GM12878 (cell line): ENCODE results near the gene CFHR2. TPM values are rescaled to one million over a fixed set of nuclear protein-coding genes. Genes with fewer than 3 reads are reported as not detected.

Experiments used
- ATAC-seq: fragments of 200-7000 bp; cut with Tn5 transposase; 3 replicates; pipeline ENCODE4 v1.9.1; 2020; ENCODE audit warnings: mild to moderate bottlenecking, moderate library complexity
- BruUV-seq: library from RNA; stranded (reverse); fragments of 400-500 nt; replicated peaks from 2 replicates; lab custom pipeline; 2021; lab: Mats Ljungman, UMichigan
- CTCF ChIA-PET: fragments of 300-600 bp; sonication (Branson Sonifier 250); formaldehyde crosslinking; extraction: SDS; loops from one replicate; lab custom pipeline; 2021; ENCODE audit warnings: inconsistent platforms; lab: Yijun Ruan, JAX
- POLR2A ChIA-PET: fragments of 350-600 bp; formaldehyde crosslinking; extraction: SDS; loops from one replicate; lab custom pipeline; 2021; ENCODE audit warnings: inconsistent platforms; lab: Charles Lee
- RAD21 ChIA-PET: fragments of 300-600 bp; sonication (Branson Sonifier 250); formaldehyde crosslinking; loops from one replicate; lab custom pipeline; 2023; ENCODE audit warnings: antibody characterized with exemption; ENCODE audit not compliant: unreplicated experiment; lab: Charles Lee
- SMC1A ChIA-PET: fragments of 300-600 bp; sonication (Branson Sonifier 250); formaldehyde crosslinking; loops from one replicate; lab custom pipeline; 2023; ENCODE audit not compliant: unreplicated experiment, uncharacterized antibody; lab: Charles Lee
- DNase-seq: peaks from one replicate; pipeline ENCODE4 v3.0.0-alpha.2; 2011; ENCODE audit warnings: low read depth, low spot score
- FAIRE-seq: peaks from 3 replicates; lab custom pipeline; 2011; peaks lifted over from hg19 to GRCh38; lab: Jason Lieb, UNC
- H2AFZ ChIP-seq: 2 replicates; pipeline ENCODE4 v1.6.0; 2011; ENCODE audit warnings: low read depth, low read length, control low read depth; ENCODE audit not compliant: control insufficient read depth
- H3K27ac ChIP-seq: 2 replicates; pipeline ENCODE4 v1.5.1; 2011; ENCODE audit warnings: control low read depth; ENCODE audit not compliant: control insufficient read depth, insufficient read depth
- H3K27me3 ChIP-seq, 2 experiments: replicated peaks in 1 of 2; 2 replicates each; pipeline versions ENCODE4 v1.6.0 to v1.6.1; 2011; ENCODE audit warnings: low read length in 1 of 2; ENCODE audit not compliant: control insufficient read depth in 2 of 2, insufficient read depth in 2 of 2
- H3K36me3 ChIP-seq, 2 experiments: 2 replicates each; pipeline ENCODE4 v1.5.1; 2011; ENCODE audit warnings: low read length in 1 of 2; ENCODE audit not compliant: control insufficient read depth in 2 of 2, insufficient read depth in 2 of 2
- H3K4me1 ChIP-seq: 2 replicates; pipeline ENCODE4 v1.6.1; 2011; ENCODE audit warnings: mild to moderate bottlenecking, low read length, moderate library complexity, mixed read lengths; ENCODE audit not compliant: control insufficient read depth, insufficient read depth
- H3K4me2 ChIP-seq: 2 replicates; pipeline ENCODE4 v1.6.0; 2011; ENCODE audit warnings: control low read depth; ENCODE audit not compliant: control insufficient read depth, insufficient read depth
- H3K4me3 ChIP-seq: fragments of 200-600 bp; sonication (generic); 2 replicates; pipeline ENCODE4 v1.5.1; 2016
- H3K79me2 ChIP-seq: 2 replicates; pipeline ENCODE4 v1.6.0; 2011; ENCODE audit warnings: low read length; ENCODE audit not compliant: control insufficient read depth, insufficient read depth
- H3K9ac ChIP-seq: 2 replicates; pipeline ENCODE4 v1.8.0; 2011; ENCODE audit warnings: low read length, control low read depth, mixed read lengths; ENCODE audit not compliant: control insufficient read depth, insufficient read depth
- H3K9me3 ChIP-seq: replicated peaks from 3 replicates; pipeline ENCODE4 v1.5.1; 2011; ENCODE audit warnings: mild to moderate bottlenecking, low read length; ENCODE audit not compliant: control insufficient read depth, insufficient read depth
- H4K20me1 ChIP-seq: 2 replicates; pipeline ENCODE4 v1.6.0; 2011; ENCODE audit not compliant: control insufficient read depth, insufficient read depth
- CHD2 ChIP-seq: IDR thresholded peaks from 2 replicates; pipeline ENCODE4 v1.6.1; 2011; ENCODE audit warnings: low read depth, low read length, improper control_type of control experiment, borderline replicate concordance
- CREM ChIP-seq: IDR thresholded peaks from 2 replicates; pipeline ENCODE4 v1.6.1; 2014; ENCODE audit warnings: antibody characterized with exemption, low read depth
- FOXM1 ChIP-seq: IDR thresholded peaks from 2 replicates; pipeline ENCODE4 v1.6.1; 2012; ENCODE audit warnings: low read depth, mild to moderate bottlenecking, inconsistent platforms, low read length, moderate library complexity
- KDM1A ChIP-seq: fragments of 200-600 bp; sonication (generic); IDR thresholded peaks from 2 replicates; pipeline ENCODE4 v1.6.1; 2016; ENCODE audit warnings: borderline replicate concordance
- KLF5 ChIP-seq: fragments of 450-650 bp; IDR thresholded peaks from 2 replicates; pipeline ENCODE4 v1.6.1; 2014; ENCODE audit warnings: mild to moderate bottlenecking; ENCODE audit not compliant: partially characterized antibody
- MLLT1 ChIP-seq: fragments of 450-650 bp; IDR thresholded peaks from 2 replicates; pipeline ENCODE4 v1.6.1; 2016; ENCODE audit warnings: mild to moderate bottlenecking
- NFYB ChIP-seq: IDR thresholded peaks from 2 replicates; pipeline ENCODE4 v1.6.1; 2011; ENCODE audit warnings: low read depth, mild to moderate bottlenecking, low read length, improper control_type of control experiment, moderate library complexity; ENCODE audit not compliant: insufficient read depth
- NKRF ChIP-seq: fragments of 450-650 bp; conservative IDR thresholded peaks from 2 replicates; pipeline ENCODE4 v1.6.1; 2017; ENCODE audit warnings: mild to moderate bottlenecking, moderate library complexity
- PBX3 ChIP-seq: IDR thresholded peaks from 2 replicates; pipeline ENCODE4 v1.6.1; 2011; ENCODE audit warnings: mild to moderate bottlenecking, low read depth, low read length, moderate library complexity; ENCODE audit not compliant: insufficient replicate concordance
- RFX5 ChIP-seq: IDR thresholded peaks from 2 replicates; pipeline ENCODE4 v1.6.1; 2011; ENCODE audit warnings: low read depth, low read length, improper control_type of control experiment
- SMAD1 ChIP-seq: fragments of 450-650 bp; IDR thresholded peaks from 2 replicates; pipeline ENCODE4 v1.6.1; 2018; ENCODE audit warnings: mild to moderate bottlenecking, low read depth; ENCODE audit not compliant: partially characterized antibody
- STAT1 ChIP-seq: fragments of 450-650 bp; conservative IDR thresholded peaks from 2 replicates; pipeline ENCODE4 v1.6.1; 2014; ENCODE audit warnings: antibody characterized with exemption, mild to moderate bottlenecking
- ZBTB11 ChIP-seq: fragments of 450-650 bp; formaldehyde crosslinking; IDR thresholded peaks from 2 replicates; pipeline ENCODE4 v1.5.0; 2022; ENCODE audit warnings: mild to moderate bottlenecking, missing genetic modification characterization
- WGBS: methylation state at CpG from one replicate; pipeline ENCODE4 v1.1.6; 2016; ENCODE audit warnings: low lambda C conversion rate; ENCODE audit not compliant: insufficient replicate concordance, insufficient coverage; ENCODE audit errors: missing lambda C conversion rate; 5-methylcytosine and 5-hydroxymethylcytosine counted together
- in situ Hi-C: fragments of 300-500 bp; cut with MboI; formaldehyde crosslinking; loops from 9 replicates; pipeline ENCODE4 v1.14.3; 2018; ENCODE audit warnings: mixed read lengths
- intact Hi-C: fragments of 100-400 bp; cut with micrococcal nuclease; formaldehyde crosslinking; loops from one replicate; pipeline ENCODE4 v1.14.2; 2022; ENCODE audit not compliant: unreplicated experiment
- polyA plus RNA-seq, 11 experiments: library from polyadenylated mRNA; depleted of rRNA in 4 of 11; unstranded in 6 of 11; stranded (reverse) in 5 of 11; fragments of >200 nt; fragmentation: Nextera tagmentation in 4 of 11; fragmentation: Illumina TruSeq in 1 of 11; extraction: Ambion mirVana in 4 of 11; extraction: Trizol in 1 of 11; gene quantifications; 1 replicate in 1 of 11; 2 replicates in 10 of 11; pipeline versions ENCODE4 v1.2.1 to v1.2.3, GENCODE V29; 2011 to 2016; ENCODE audit warnings: inconsistent platforms in 2 of 11, missing spikeins in 2 of 11, low read depth in 1 of 11
- total RNA-seq, 4 experiments: library from RNA; depleted of rRNA in 3 of 4; stranded (reverse); fragments of >200 nt in 3 of 4; fragmentation: Illumina TruSeq in 1 of 4; extraction: Trizol in 1 of 4; gene quantifications; 2 replicates each; pipeline versions ENCODE4 v1.2.1 to v1.2.3, GENCODE V29; 2013 to 2021

Gene CFHR2
- total and polyA plus RNA-seq, 10 of the 15 experiments (the other 5 are each of a cell fraction or from before 2014, with no cell fraction given) = not detected

- in situ Hi-C loops = no loop called here
- FAIRE-seq (no peak), ATAC-seq (no peak), DNase-seq (no peak)
- Histone ChIP-seq H4K20me1 (no peaks in the 10 kb centered on the region), H3K4me2 (no peak overlapping the region), H3K9me3 (no peaks in the 10 kb centered on the region), H2AFZ (no peak overlapping the region), H3K4me1 (no peaks in the 10 kb centered on the region), H3K79me2 (no peaks in the 10 kb centered on the region), H3K4me3 (no peak overlapping the region), H3K36me3 (no peaks in the 10 kb centered on the region), H3K27ac (no peak overlapping the region), H3K9ac (no peak overlapping the region), H3K27me3 (no peaks in the 10 kb centered on the region)
- TF ChIP-seq SMAD1 (no peak), NKRF (no peak), RFX5 (no peak), PBX3 (no peak), KDM1A (no peak), STAT1 (no peak), NFYB (no peak), MLLT1 (no peak), CHD2 (no peak), KLF5 (no peak), ZBTB11 (CRISPR knock-in tag) (no peak), FOXM1 (no peak), CREM (no peak)
- POLR2A ChIA-PET = no interaction called here
- no TSS peak for BruUV-seq
- RAD21 ChIA-PET = no interaction called here
- intact Hi-C loops = no loop called here
- WGBS = 36% methylated on average over 1 of the region's 1 CpG
- SMC1A ChIA-PET = no interaction called here
- CTCF ChIA-PET = no interaction called here
Measured at GRCh38 chr1:196955926-196956325, 12.4 kb downstream of the CFHR2 start.
